Stimulated activated CD4-positive, alpha-beta T cell treated with anti-CD3 and anti-CD28 coated beads, Interleukin-2, amount 100 ng/mL, for 24 hours (primary cell): ENCODE measurements around the gene MED13.
"Not testable (repeated sequence)": the region's sequence is repeated elsewhere in the genome, so short reads cannot be mapped to it uniquely, and the experiment has no call there.

Source experiments
- DNase-seq, 2 donors: peaks; one replicate each; pipeline ENCODE4 v3.0.0-alpha.2; 2020

The MED13 gene

GRCh38 chr17:61904094-61904710, 160.9 kb downstream of the MED13 start:
- peak; percentile 11 to 21 for DNase-seq

- DNase-seq: no peak
Measured at GRCh38 chr17:61903251-61903650, 161.8 kb downstream of the MED13 start.

GRCh38 chr17:61897548-61898180, 167.4 kb downstream of the MED13 start:
- no peak for DNase-seq

- DNase-seq: no peak
Measured at GRCh38 chr17:61895391-61895790, 169.7 kb downstream of the MED13 start.

- not testable (repeated sequence) for DNase-seq
Measured at GRCh38 chr17:61894310-61894709, 170.8 kb downstream of the MED13 start.
